GM23248 (cell line): Measurements from ENCODE around the gene ADGRL3.

ENCODE experiments used
- EZH2 ChIP-seq: fragments of 200-600 bp; sonication (generic); IDR thresholded peaks from 2 replicates; pipeline ENCODE4 v1.6.1; 2018; ENCODE audit warnings: antibody characterized with exemption, mild to moderate bottlenecking; ENCODE audit not compliant: insufficient read depth, poor library complexity, severe bottlenecking
- EZH2phosphoT487 ChIP-seq: fragments of 200-600 bp; sonication (generic); IDR thresholded peaks from 2 replicates; pipeline ENCODE4 v1.6.1; 2018; ENCODE audit warnings: antibody characterized with exemption, moderate library complexity, mild to moderate bottlenecking, low read depth; ENCODE audit not compliant: insufficient read depth

GRCh38 chr4:61293707-61294400, 93.7 kb downstream of the ADGRL3 start:
- TF ChIP-seq EZH2 (no peak), EZH2phosphoT487 (no peak)
